Colonic mucosa (tissue), 4 donors: Measurements from ENCODE around the gene MCTP1. TPM values are rescaled to one million over a fixed set of nuclear protein-coding genes. Genes with fewer than 3 reads are reported as not detected.

Experiments used
- DNase-seq: peaks from one replicate; pipeline ENCODE4 v3.0.0-alpha.2; 2020
- H3K27ac ChIP-seq: fragments of 200-600 bp; one replicate; pipeline ENCODE4 v1.8.0; 2021
- H3K27me3 ChIP-seq: fragments of 200-600 bp; one replicate; pipeline ENCODE4 v1.8.0; 2021
- H3K36me3 ChIP-seq: fragments of 200-600 bp; one replicate; pipeline ENCODE4 v1.8.0; 2021
- H3K4me1 ChIP-seq: fragments of 200-600 bp; one replicate; pipeline ENCODE4 v1.8.0; 2021; ENCODE audit warnings: mild to moderate bottlenecking
- H3K4me3 ChIP-seq: fragments of 200-600 bp; one replicate; pipeline ENCODE4 v1.8.0; 2021
- H3K9ac ChIP-seq, 2 donors: one replicate each; pipeline ENCODE4 v1.7.0; 2013; ENCODE audit warnings: control low read depth in 2 of 2, low read depth in 2 of 2, low read length in 2 of 2
- H3K9me3 ChIP-seq: fragments of 200-600 bp; one replicate; pipeline ENCODE4 v1.8.0; 2021
- CTCF ChIP-seq: fragments of 200-600 bp; IDR thresholded peaks from one replicate; pipeline ENCODE4 v1.8.0; 2022; ENCODE audit warnings: antibody characterized with exemption, mild to moderate bottlenecking
- intact Hi-C: fragments of 100-400 bp; cut with DNase I; formaldehyde crosslinking; loops from one replicate; pipeline ENCODE4 v1.14.1; 2022
- total RNA-seq, 2 donors: library from RNA; stranded (reverse); fragmentation: NEBNext Ultra II Directional in 1 of 2; extraction: Animal tissue kit (Norgen Biotek cat#: 25700) in 1 of 2; gene quantifications; one replicate each; pipeline ENCODE4 v1.2.1, GENCODE V29; 2021
- donor health status: healthy.
- donor health status: DM: no; HTN: no; CAD: no.
- donor health status: DM: no; HTN: no; CAD: no.

The MCTP1 gene
- total RNA-seq, 2 donors from 2014 or later, result 2.8 to 10.3 TPM

- DNase-seq, result no peak
- no peak for TF ChIP-seq CTCF
- no peak overlapping the region for H3K9ac ChIP-seq
- no peaks in the 10 kb centered on the region for H3K36me3 ChIP-seq
- no peaks in the 10 kb centered on the region for H3K4me1 ChIP-seq
- H3K9me3 ChIP-seq, result no peaks in the 10 kb centered on the region
- intact Hi-C loops, result no loop called here
- H3K27me3 ChIP-seq, result no peaks in the 10 kb centered on the region
- H3K27ac ChIP-seq, result no peak overlapping the region
- H3K4me3 ChIP-seq, result no peak overlapping the region
These were observed 391.3 kb downstream of the MCTP1 start for GRCh38 chr5:94893412-94894135.

- Histone ChIP-seq H3K9me3 (no peaks in the 10 kb centered on the region), H3K27ac (no peak overlapping the region), H3K4me1 (no peaks in the 10 kb centered on the region), H3K9ac (no peak overlapping the region), H3K36me3 (no peaks in the 10 kb centered on the region), H3K27me3 (no peaks in the 10 kb centered on the region), H3K4me3 (no peak overlapping the region)
- intact Hi-C loops, result no loop called here
- DNase-seq, result no peak
- TF ChIP-seq CTCF, result no peak
These were observed 392.9 kb downstream of the MCTP1 start for GRCh38 chr5:94891972-94892371.

- DNase-seq, result no peak
- Histone ChIP-seq H3K27me3 (no peaks in the 10 kb centered on the region), H3K4me3 (no peak overlapping the region), H3K27ac (no peak overlapping the region), H3K36me3 (no peaks in the 10 kb centered on the region), H3K9me3 (no peaks in the 10 kb centered on the region), H3K4me1 (no peaks in the 10 kb centered on the region), H3K9ac (no peak overlapping the region)
- intact Hi-C loops, result no loop called here
- TF ChIP-seq CTCF, result no peak
These were observed 393.3 kb downstream of the MCTP1 start for GRCh38 chr5:94891565-94891964.

- DNase-seq, result no peak
- no peaks in the 10 kb centered on the region for H3K9me3 ChIP-seq
- H3K9ac ChIP-seq, result no peak overlapping the region
- H3K36me3 ChIP-seq, result no peaks in the 10 kb centered on the region
- H3K4me1 ChIP-seq, result no peaks in the 10 kb centered on the region
- H3K4me3 ChIP-seq, result no peak overlapping the region
- TF ChIP-seq CTCF, result no peak
- no peaks in the 10 kb centered on the region for H3K27me3 ChIP-seq
- no peak overlapping the region for H3K27ac ChIP-seq
- intact Hi-C loops, result no loop called here
These were observed 394.0 kb downstream of the MCTP1 start for GRCh38 chr5:94890907-94891306.

- H3K4me3 ChIP-seq, result no peak overlapping the region
- no peak overlapping the region for H3K9ac ChIP-seq
- H3K27me3 ChIP-seq, result no peaks in the 10 kb centered on the region
- no peak for TF ChIP-seq CTCF
- H3K4me1 ChIP-seq, result no peaks in the 10 kb centered on the region
- intact Hi-C loops, result no loop called here
- no peak for DNase-seq
- H3K9me3 ChIP-seq, result no peaks in the 10 kb centered on the region
- H3K27ac ChIP-seq, result no peak overlapping the region
- no peaks in the 10 kb centered on the region for H3K36me3 ChIP-seq
These were observed 396.2 kb downstream of the MCTP1 start for GRCh38 chr5:94888674-94889073.
